Activated CD4-positive, alpha-beta T cell treated with anti-CD3 and anti-CD28 coated beads for 48 hours (primary cell): Measurements from ENCODE around the gene QPCTL.
"Not testable (repeated sequence)": the region's sequence is repeated elsewhere in the genome, so short reads cannot be mapped to it uniquely, and the experiment has no call there.

Source experiments
- DNase-seq: peaks from one replicate; pipeline ENCODE4 v3.0.0-alpha.2; 2020

The QPCTL gene

DNA sequence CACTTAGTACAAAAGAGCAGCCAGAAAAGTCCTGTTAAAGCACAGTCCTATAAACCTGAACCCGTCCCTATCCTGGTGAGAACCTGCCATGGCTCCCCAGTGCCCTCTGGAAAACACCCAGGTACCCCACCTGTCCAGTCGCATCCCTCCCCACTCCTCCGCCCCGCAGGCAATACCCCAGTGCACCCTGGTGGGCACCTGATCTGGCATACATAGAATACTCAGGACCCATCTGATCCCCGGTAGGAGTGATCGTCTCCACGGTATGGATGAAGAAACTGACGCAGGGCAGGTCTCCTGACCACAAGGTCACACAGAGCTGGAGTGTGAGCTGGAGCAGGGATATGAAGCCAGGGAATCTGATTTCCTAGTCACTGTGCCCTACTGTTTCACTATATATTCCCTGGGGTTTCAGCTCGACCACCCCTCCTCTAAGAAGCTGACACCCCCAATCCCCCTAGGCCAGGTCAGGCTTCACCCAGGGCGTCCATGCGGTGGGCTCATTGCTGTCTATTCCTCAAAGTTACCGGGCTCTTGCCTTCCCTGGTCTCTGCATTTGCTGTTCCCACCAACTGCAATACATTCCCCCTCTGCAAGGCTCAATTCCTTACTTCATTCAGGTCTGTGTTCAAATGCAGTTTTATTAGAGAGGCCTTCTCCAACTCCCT is 25.7 kb downstream of the QPCTL start:
- DNase-seq, result no peak

- DNase-seq, result not testable (repeated sequence)
These were observed 27.6 kb downstream of the QPCTL start for GRCh38 chr19:45720065-45720464.

GRCh38 chr19:45728683-45729082 is 36.2 kb downstream of the QPCTL start:
- not testable (repeated sequence) for DNase-seq

DNA sequence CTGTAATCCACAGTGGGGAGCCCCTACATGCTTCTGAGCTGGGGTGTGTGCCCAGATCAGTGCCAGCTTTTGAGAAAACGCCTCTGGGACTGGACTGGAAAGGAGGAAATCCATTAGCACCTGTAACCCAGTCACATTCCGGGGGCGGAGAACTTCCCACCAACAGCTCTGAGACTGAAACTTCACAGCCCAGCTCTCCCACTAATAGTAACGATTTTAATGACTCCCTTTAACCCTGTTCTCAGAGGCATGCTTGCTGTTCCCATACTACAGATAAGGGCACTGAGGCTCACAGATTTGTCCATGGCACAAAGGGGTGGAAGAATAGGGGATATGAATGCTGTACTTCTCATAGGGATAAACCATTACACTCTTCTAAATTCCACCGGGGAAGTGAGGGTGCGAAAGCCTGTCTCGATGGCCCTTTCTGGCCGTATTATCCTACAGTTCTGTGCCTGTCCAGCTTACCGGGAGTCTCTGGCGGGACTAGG is 37.4 kb downstream of the QPCTL start:
- peak; percentile 37 for DNase-seq

GRCh38 chr19:45730368-45731288 is 38.2 kb downstream of the QPCTL start, which contains the start of gene FBXO46:
Gene FBXO46, minus strand, starts transcription at chr19:45730896. Its CDS starts 17,401 bp downstream, at chr19:45713495.
- DNase-seq, result peak; percentile 97

DNA sequence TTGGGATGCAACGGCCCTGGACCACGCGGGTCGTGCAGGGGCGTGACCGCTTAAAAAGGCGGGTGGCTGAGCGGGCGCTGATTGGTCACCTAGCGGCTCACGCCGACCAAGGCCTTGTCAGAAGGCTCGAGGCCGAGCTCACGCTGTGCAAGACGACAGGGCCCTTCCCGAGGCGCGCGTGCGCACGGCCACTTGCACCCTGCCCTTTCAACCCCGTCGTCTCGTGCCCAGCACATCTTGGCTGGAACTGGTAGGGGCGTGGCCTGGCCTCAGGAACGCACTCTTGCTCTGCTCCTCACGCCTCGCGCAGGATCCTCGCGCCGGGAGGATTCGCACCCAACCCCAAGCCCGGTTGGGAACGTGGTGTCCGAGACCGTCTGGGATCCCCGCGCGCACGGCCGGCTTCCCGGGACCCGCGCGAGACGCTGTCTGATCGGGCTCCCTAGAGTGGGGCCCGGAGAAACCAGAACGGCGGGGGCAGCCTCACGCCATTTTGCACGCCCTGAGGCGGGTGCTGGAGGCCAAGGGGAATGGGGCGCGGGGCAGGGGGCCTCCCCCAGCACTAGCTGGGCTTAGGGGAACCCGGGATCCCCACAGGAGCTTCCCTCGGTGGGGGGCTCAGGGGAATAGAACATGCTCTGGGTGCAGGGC is 40.8 kb downstream of the QPCTL start, which contains the start of gene MEIOSIN:
TSS of gene MEIOSIN (plus strand) at position 280 of the 651 bp plus-strand sequence. CDS start 1,938 bp downstream, outside the sequence.
- DNase-seq, result no peak

GRCh38 chr19:45739498-45740439 is 47.3 kb downstream of the QPCTL start:
- DNase-seq, result no peak

- no peak for DNase-seq
These were observed 50.5 kb downstream of the QPCTL start for GRCh38 chr19:45742969-45743368.

DNA sequence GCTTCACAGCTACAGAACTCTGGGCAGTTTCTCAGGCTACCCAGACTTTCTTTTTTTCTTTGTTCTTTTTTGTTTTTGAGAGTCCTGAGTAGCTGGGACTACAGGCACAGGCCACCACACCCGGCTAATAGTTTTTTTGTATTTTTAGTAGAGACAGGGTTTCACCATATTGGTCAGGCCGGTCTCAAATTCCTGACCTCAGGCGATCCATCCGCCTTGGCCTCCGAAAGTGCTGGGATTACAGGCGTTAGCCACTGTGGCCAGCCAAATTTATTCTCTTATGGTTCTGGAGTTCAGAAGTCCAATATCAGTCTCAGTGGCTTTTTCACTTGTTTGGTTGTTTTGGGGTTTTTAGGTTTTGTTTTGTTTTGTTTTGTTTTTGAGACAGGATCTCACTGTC is 53.1 kb downstream of the QPCTL start:
- DNase-seq, result no peak

DNA sequence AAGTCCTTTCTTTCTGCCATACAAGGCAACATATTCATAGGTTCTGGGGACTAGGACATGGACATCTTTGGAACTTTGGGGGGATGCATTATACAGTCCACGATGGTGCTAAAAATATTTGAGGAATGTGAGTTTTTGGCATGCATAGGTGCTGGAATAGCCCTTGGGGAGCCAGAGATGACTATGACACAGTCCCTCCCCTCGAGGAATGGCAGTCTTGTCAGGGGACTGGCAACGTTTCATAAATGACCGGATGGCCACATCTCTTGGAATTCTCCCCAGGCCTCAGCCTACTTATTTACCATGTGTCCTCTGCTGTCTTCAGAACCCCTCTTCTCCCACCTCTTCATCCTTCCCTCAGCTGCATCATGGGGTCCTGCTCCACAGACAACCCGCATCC is 54.4 kb downstream of the QPCTL start:
- no peak for DNase-seq

DNA sequence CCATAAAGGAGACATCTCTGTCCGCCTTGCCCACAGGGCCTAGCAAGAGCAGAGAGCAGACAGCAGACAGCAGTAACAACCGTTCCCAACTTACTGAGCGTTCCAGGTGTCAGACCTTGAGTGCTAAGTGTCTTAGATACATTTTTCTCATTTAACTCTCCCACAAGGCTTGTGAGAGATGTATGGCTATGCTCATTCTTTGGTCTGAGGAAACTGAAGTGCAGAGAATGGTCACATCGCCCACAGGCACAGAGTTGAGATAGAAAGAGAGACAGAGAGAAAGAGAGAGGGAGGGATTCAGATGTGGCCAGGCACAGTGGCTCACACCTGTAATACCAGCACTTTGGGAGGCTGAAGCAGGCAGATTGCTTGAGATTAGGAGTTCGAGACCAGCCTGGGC is 55.0 kb downstream of the QPCTL start:
- DNase-seq, result no peak

DNA sequence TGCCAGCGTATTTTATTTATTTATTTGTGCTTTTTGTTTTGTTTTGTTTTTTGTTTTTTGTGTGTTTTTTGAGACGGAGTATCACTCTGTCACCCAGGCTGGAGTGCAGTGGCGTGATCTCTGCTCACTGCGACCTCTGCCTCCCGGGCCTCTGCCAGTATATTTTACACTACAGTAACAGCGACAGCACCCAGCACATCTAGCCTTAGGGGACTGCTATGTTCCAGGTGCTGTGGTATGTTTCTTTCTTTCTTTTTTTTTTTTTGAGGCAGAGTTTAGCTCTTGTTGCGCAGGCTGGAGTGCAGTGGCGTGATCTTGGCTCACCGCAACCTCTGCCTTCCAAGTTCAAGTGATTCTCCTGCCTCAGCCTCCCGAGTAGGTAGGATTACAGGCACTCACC is 59.0 kb downstream of the QPCTL start:
- not testable (repeated sequence) for DNase-seq

DNA sequence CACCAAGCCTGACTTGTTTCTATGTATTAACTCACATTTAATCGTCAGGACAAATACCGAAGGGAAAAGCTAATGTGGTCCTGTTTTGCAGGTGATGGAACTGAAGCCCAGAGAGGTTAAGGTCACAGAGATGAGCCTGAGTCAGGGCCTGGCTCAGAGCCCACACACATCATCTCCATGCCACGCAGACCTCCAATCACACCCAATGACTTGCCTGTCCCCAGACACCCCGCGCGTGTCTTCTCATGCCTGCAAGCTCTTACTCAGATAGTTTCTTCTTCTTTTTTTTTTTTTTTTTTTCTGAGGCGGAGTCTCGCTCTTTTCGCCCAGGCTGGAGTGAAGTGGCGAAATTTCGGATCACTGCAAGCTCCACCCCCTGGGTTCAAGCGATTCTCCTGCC is 60.2 kb downstream of the QPCTL start:
- DNase-seq, result no peak

DNA sequence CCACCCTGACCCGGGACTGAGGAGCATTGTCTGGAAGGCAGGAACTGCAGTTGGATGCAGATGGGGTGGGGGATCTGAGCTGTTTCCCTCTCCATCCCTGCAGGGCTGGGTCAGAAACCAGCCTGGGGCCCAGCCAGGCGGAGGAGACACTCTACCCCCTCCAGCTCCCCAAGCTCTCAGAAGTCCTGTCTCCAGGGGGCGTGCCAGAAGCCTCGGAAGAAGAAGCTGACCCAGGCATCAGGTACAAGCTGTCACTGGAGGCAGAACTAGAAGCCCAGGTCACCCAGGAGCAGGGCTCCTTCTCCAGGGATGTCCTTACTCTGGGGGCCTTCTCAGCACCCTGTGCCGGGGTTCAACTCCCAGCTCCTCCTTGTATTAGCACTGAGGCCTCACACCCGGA is 61.1 kb downstream of the QPCTL start:
- no peak for DNase-seq
